WTC11 (cell line): ENCODE data around the gene DAAM2.

Experiments
- CREB1 ChIP-seq: sonication (generic); formaldehyde crosslinking; IDR thresholded peaks from 2 replicates; pipeline ENCODE4 v1.8.0; 2023; ENCODE audit warnings: mild to moderate bottlenecking, missing genetic modification reagents
- FOXK1 ChIP-seq: sonication (generic); formaldehyde crosslinking; IDR thresholded peaks from 2 replicates; pipeline ENCODE4 v1.8.0; 2022; ENCODE audit warnings: mild to moderate bottlenecking, moderate library complexity, missing genetic modification reagents
- GABPB1 ChIP-seq: sonication (generic); formaldehyde crosslinking; IDR thresholded peaks from 2 replicates; pipeline ENCODE4 v1.8.1; 2023; ENCODE audit warnings: mild to moderate bottlenecking, missing genetic modification reagents
- GTF2I ChIP-seq: fragments of 250-450 bp; sonication (Bioruptor Pico); conservative IDR thresholded peaks from 2 replicates; pipeline ENCODE4 v1.4.0; 2021; ENCODE audit warnings: mild to moderate bottlenecking
- NFATC4 ChIP-seq: fragments of 250-450 bp; sonication (Bioruptor Pico); IDR thresholded peaks from 2 replicates; pipeline ENCODE4 v1.9.0; 2021; ENCODE audit warnings: mild to moderate bottlenecking
- TCF7 ChIP-seq: sonication (generic); formaldehyde crosslinking; IDR thresholded peaks from 2 replicates; pipeline ENCODE4 v1.8.0; 2022; ENCODE audit warnings: mild to moderate bottlenecking, low read depth, missing genetic modification reagents, moderate library complexity
- TF ChIP-seq, protein P1 (sequence below): fragments of 200-600 bp; IDR thresholded peaks from 2 replicates; pipeline ENCODE4 v1.8.0; 2022; ENCODE audit warnings: antibody characterized with exemption

- TF ChIP-seq, protein P1, sequence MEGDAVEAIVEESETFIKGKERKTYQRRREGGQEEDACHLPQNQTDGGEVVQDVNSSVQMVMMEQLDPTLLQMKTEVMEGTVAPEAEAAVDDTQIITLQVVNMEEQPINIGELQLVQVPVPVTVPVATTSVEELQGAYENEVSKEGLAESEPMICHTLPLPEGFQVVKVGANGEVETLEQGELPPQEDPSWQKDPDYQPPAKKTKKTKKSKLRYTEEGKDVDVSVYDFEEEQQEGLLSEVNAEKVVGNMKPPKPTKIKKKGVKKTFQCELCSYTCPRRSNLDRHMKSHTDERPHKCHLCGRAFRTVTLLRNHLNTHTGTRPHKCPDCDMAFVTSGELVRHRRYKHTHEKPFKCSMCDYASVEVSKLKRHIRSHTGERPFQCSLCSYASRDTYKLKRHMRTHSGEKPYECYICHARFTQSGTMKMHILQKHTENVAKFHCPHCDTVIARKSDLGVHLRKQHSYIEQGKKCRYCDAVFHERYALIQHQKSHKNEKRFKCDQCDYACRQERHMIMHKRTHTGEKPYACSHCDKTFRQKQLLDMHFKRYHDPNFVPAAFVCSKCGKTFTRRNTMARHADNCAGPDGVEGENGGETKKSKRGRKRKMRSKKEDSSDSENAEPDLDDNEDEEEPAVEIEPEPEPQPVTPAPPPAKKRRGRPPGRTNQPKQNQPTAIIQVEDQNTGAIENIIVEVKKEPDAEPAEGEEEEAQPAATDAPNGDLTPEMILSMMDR = no peak
- TF ChIP-seq GTF2I (CRISPR knock-in tag) (no peak), TCF7 (CRISPR knock-in tag) (no peak), GABPB1 (CRISPR knock-in tag) (no peak), NFATC4 (CRISPR knock-in tag) (no peak), FOXK1 (no peak), CREB1 (CRISPR knock-in tag) (no peak)
These were observed 87.4 kb downstream of the DAAM2 start for GRCh38 chr6:39879535-39879934.
